Measurements from ENCODE around the gene KIAA0825. TPM values are rescaled to one million over a fixed set of nuclear protein-coding genes. Genes with fewer than 3 reads are reported as not detected.

KIAA0825 gene
- total RNA-seq, 1 donor from 2014 or later = 4.2 TPM

DNA sequence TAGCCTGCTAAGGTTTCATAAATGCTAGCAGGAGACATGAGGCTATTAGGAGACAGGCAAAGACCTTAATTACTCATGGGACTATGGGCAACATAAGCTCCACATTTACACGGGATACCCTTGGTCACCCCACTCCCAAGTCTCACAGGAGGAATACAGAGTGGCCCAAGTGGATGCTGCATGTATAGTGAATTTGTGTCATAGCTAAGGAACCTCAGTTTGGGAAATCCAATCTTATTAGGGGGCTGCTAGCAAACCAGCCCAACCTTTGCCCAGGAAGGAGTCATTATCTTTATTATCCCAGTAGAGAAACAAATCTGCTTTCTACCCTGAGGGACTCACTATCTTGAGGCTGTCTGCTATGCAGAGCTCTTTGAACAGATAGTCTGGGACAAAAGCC, 405.9 kb downstream of the KIAA0825 start:
- Mint-ChIP-seq H3K4me3 (no peak overlapping the region), H3K9me3 (no peaks in the 10 kb centered on the region), H3K27ac (no peak overlapping the region), H3K36me3 (no peaks in the 10 kb centered on the region), H3K4me1 (ENCODE audit: unreplicated experiment) (no peaks in the 10 kb centered on the region), H3K27me3 (no peaks in the 10 kb centered on the region)
- TF ChIP-seq, protein P1, sequence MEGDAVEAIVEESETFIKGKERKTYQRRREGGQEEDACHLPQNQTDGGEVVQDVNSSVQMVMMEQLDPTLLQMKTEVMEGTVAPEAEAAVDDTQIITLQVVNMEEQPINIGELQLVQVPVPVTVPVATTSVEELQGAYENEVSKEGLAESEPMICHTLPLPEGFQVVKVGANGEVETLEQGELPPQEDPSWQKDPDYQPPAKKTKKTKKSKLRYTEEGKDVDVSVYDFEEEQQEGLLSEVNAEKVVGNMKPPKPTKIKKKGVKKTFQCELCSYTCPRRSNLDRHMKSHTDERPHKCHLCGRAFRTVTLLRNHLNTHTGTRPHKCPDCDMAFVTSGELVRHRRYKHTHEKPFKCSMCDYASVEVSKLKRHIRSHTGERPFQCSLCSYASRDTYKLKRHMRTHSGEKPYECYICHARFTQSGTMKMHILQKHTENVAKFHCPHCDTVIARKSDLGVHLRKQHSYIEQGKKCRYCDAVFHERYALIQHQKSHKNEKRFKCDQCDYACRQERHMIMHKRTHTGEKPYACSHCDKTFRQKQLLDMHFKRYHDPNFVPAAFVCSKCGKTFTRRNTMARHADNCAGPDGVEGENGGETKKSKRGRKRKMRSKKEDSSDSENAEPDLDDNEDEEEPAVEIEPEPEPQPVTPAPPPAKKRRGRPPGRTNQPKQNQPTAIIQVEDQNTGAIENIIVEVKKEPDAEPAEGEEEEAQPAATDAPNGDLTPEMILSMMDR (conservative IDR thresholded peaks at IDR 0.05) = no peak
- DNase-seq (ENCODE audit: extremely low spot score, unreplicated experiment) = no peak

DNA sequence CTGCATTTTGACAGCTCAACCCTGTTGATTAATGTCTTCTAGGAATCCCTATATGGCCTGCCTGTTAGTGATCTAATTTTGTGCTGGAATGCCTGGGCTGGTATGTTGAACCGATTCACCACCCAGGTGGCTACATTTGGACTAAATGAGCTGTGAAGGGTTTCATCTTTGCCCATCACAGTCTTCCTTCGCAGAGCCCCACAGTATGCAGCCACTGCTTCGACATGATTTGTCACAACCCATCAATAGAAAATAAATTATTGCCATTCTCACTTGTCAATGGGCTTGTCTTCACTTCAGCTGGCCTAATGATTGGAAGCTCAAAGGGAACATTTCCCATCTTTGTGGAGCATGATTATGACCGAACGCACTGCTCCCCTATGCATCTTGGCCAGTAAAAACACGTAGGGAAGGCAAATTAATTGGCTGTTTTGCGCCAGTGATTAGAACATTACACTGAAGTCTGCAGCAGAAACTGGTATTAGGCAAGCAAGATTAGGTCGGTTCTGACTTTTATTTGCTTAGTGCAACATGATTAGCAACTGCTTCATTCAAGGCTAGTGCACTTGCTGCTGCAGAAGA, 408.5 kb downstream of the KIAA0825 start:
- TF ChIP-seq, protein P1 (conservative IDR thresholded peaks at IDR 0.05) = no peak

DNA sequence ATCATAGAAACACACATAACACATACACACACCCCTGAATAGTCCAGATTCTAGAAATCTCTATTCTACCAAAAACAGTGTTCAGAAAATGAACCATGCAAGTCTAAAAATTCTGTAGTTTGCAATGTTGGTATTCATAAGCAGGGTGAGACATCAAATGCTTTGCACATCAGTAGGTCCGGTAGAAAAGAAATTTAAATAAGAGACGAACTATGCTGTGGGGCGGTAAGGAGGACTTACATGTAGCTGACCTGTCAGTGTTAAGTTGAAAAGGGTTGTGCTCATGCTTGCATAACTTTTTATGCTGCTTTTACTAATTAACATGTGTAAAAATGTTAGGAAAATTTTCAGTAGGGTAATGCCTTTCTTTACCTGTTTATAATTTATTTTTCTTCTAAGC, 409.1 kb downstream of the KIAA0825 start:
- DNase-seq (ENCODE audit: extremely low spot score, unreplicated experiment) = no peak
- no peaks in the 10 kb centered on the region for H3K4me1 Mint-ChIP-seq (ENCODE audit: unreplicated experiment)
- no peaks in the 10 kb centered on the region for H3K27me3 Mint-ChIP-seq
- no peaks in the 10 kb centered on the region for H3K9me3 Mint-ChIP-seq
- H3K36me3 Mint-ChIP-seq = no peaks in the 10 kb centered on the region
- H3K4me3 Mint-ChIP-seq = no peak overlapping the region
- H3K27ac Mint-ChIP-seq = no peak overlapping the region
- TF ChIP-seq, protein P1 (conservative IDR thresholded peaks at IDR 0.05) = no peak

More for the DNA sequence above, 408.5 kb downstream of the KIAA0825 start:
- no peak for DNase-seq (ENCODE audit: extremely low spot score, unreplicated experiment)
- Mint-ChIP-seq H3K4me3 (no peak overlapping the region), H3K36me3 (no peaks in the 10 kb centered on the region), H3K27me3 (no peaks in the 10 kb centered on the region), H3K9me3 (no peaks in the 10 kb centered on the region), H3K4me1 (ENCODE audit: unreplicated experiment) (no peaks in the 10 kb centered on the region), H3K27ac (no peak overlapping the region)

DNA sequence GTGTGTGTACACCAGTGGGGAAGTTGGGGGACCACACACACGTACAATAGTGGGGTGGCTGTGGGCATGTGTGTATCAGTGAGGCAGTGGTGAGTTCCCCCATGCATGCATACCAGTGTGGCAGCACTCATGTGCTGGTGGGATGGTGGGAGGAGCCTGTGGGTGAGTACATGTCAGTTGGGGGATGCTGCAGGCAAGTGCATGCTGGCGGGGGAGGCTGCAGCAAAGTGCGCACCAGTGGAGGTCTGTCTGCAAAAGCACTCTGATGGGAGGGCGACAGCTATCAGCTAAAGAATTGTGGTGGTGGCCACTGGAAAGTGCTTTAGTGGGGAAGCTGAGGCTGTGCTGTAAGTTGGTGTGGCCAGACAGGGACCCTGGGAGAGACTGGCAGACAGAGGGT, 418.8 kb downstream of the KIAA0825 start:
- Mint-ChIP-seq H3K4me1 (ENCODE audit: unreplicated experiment) (no peaks in the 10 kb centered on the region), H3K27me3 (no peaks in the 10 kb centered on the region), H3K36me3 (no peaks in the 10 kb centered on the region), H3K4me3 (no peak overlapping the region), H3K9me3 (no peaks in the 10 kb centered on the region), H3K27ac (no peak overlapping the region)
- DNase-seq (ENCODE audit: extremely low spot score, unreplicated experiment) = no peak
- TF ChIP-seq, protein P1 (conservative IDR thresholded peaks at IDR 0.05) = no peak

DNA sequence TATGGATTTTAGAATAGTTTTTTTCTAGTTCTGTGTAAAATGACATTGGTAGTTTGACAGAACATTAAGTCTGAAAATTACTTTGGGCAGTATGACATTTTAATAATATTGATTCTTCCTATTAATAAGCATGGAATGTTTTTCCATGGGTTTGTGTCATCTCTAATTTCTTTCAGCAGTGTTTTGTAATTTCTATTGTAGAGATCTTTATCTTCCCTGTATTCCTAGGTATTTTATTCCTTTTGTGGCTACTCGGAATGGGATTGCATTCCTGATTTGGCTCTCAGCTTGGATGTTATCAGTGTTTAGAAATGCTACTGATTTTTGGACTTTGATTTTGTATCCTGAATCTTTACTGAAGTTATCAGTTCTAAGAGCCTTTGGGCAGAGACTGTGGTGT, 420.4 kb downstream of the KIAA0825 start:
- Mint-ChIP-seq H3K4me1 (ENCODE audit: unreplicated experiment) (no peaks in the 10 kb centered on the region), H3K27me3 (no peaks in the 10 kb centered on the region), H3K27ac (no peak overlapping the region), H3K4me3 (no peak overlapping the region), H3K36me3 (no peaks in the 10 kb centered on the region), H3K9me3 (no peaks in the 10 kb centered on the region)
- DNase-seq (ENCODE audit: extremely low spot score, unreplicated experiment) = no peak
- TF ChIP-seq, protein P1 (conservative IDR thresholded peaks at IDR 0.05) = no peak

DNA sequence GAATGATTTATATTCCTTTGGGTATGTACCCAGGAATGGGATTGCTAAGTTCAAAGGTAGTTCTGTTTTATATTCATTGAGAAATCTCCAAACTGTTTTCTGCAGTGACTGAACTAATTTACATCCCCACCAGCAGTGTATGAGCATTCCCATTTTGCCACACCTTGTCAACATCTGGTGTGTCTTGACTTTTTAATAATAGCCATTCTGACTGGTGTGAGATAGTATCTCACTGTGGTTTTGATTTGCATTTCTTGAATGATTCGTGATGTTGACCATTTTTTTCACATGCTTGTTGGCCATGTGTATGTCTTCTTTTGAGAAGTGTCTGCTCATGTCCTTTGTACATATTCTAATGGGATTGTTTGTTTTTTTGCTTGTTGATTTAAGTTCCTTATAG, 421.5 kb downstream of the KIAA0825 start:
- no peaks in the 10 kb centered on the region for H3K27me3 Mint-ChIP-seq
- H3K27ac Mint-ChIP-seq = no peak overlapping the region
- TF ChIP-seq, protein P1 (conservative IDR thresholded peaks at IDR 0.05) = no peak
- no peaks in the 10 kb centered on the region for H3K36me3 Mint-ChIP-seq
- H3K4me1 Mint-ChIP-seq (ENCODE audit: unreplicated experiment) = peaks cover 2% of the 10 kb centered on the region
- H3K4me3 Mint-ChIP-seq = no peak overlapping the region
- no peak for DNase-seq (ENCODE audit: extremely low spot score, unreplicated experiment)
- H3K9me3 Mint-ChIP-seq = no peaks in the 10 kb centered on the region

Measured in type B pancreatic cell (in vitro differentiated cells).